ENCODE data around the gene PCDHGC5.

Gene PCDHGC5

GRCh38 chr5:141512911-141513626 lies 24.2 kb downstream of the PCDHGC5 start:
- peak; percentile 63 for DNase-seq (ENCODE audit: low read depth, low spot score)

DNA sequence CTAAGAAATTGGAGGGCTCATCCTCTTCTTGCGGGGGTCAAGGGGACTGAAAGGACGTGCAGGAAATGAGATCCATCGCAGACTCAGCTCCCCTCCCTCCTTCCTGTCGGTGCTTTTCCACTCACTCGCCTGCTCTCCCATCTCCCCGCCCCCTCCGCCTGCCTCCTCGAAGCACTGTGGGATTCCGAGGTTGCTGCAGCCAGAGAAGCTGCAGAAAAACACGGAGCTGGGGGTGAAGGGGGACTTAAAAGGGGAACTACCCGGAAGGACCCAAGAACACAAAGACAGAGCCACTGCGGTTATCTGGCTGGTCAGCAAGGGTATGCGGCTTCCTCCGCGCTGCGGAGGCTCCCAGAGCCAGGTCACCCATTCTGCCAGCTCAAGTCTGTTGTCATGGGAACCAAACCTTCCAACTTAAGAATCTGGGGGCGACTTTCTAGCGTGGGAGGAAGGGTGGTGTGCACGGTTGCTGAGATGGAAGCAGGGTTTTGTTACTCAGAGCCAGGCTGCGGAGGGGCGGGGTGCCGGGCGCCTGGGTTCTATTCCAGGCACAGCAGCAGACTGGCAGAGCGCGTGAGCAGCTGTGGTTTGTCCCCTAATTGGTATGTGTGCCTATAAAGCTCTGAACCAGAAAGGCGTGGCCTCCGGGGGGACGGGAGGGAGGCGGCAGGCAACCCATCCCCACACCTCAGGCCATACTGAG lies 24.9 kb downstream of the PCDHGC5 start:
- peak; percentile 92 for DNase-seq (ENCODE audit: low read depth, low spot score)

DNA sequence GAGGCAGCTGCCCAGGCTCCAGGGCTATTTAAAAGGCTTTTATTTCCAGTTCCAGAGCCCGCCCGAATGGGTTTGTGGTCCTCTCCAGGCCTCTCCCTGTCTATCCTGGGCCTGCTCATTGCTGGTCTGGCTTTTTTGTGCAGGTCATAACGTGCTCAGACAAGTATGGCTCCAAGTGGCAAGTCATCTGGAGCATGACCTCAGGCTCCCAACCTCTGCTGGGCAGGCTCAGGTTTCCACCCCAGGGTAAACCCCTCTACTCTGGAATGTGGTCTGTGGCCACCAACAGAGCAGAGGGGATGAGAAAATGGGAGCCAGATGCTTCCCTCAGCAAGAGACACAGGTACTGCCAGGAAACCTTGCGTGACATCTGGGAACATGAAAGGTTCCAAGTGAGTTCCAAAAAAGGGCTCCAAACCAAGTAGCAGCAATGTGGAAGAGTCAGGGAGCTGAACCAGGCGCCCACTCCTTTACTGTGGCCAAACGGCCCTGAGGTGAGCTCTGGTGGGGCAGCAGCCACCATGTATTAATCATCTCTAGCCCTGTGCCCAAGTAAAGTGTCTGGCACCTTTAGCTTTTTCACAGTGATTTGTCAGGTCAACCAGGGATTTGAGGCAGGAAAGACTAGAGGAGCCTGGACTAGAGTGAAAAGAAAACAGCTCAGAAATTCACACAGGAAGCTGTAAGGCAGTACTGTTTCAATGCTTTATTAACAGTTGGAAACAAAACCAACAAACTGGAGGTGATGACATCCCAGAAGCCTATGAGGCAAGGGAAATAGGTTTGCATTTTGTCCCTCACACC lies 25.7 kb downstream of the PCDHGC5 start:
- DNase-seq (ENCODE audit: low read depth, low spot score): peak; percentile 49

- no peak for DNase-seq (ENCODE audit: low read depth, low spot score)
Measured at GRCh38 chr5:141515141-141515540, 26.3 kb downstream of the PCDHGC5 start.

- no peak for DNase-seq (ENCODE audit: low read depth, low spot score)
Measured at GRCh38 chr5:141515946-141516671, 27.2 kb downstream of the PCDHGC5 start.

GRCh38 chr5:141516672-141517025 lies 27.8 kb downstream of the PCDHGC5 start:
- DNase-seq (ENCODE audit: low read depth, low spot score): no peak

- DNase-seq (ENCODE audit: low read depth, low spot score): no peak
Measured at GRCh38 chr5:141517312-141517711, 28.4 kb downstream of the PCDHGC5 start.

GRCh38 chr5:141517880-141518617 lies 29.2 kb downstream of the PCDHGC5 start:
- DNase-seq (ENCODE audit: low read depth, low spot score): no peak

DNA sequence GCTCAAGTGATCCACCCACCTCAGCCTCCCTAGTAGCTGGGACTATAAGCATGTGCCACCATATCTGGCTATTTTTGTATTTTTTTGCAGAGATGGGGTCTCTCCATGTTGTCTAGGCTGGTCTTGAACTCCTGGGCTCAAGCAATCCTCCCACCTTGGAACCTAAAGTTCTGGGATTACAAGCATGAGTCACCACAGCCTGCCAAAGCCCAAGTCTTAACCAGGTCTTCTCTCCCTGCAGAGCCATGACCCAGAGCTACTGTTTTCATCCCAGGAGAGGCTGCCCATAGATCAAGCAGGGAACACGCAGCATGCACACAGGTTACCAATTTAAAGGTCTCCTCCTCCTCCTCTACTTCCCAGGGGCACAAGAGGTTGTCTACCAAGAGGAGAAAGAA lies 29.7 kb downstream of the PCDHGC5 start:
- DNase-seq (ENCODE audit: low read depth, low spot score): no peak

DNA sequence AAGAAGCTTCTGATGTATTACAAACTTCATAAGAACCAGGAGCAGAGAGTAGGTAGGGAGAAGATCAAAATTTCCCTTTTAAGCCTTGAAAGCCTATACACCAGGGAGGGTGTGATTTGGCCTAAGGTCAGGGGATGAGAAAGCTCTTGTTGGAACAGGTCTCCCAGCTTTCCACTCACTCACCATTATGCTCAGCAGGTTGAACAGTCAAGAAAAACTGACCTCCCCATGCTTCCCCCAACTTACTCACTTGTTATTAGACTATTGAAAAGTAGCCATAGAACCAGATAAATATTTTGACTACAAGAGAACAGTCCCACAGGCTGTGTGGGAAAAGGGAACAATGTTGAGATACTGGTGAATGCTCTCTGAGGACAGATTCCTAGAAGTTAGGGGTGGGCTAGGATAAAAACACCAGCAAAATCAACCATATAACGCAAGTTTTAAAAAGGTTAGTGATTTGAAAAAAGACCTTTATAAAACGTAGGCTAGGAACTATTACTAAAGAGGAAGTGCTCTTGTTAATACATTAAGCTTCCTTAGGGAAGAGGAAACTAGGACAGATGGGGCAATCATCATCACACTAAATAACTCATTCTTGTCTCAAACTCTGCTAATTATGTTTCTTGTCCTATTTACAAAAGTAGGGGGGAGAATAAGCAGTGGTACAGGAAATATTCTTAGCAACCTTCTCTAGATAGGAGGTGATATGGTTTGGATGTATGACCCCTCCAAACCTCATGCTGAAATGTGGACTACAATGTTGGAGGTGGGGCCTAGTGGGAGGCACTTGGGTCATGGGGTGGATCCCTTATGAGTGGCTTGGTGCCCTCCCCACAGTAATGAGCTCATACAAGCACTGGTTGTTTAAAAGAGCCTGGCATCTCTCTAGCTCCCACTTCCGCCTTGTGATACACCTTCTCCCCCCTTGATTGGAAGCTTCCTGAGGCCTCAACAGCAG lies 31.0 kb downstream of the PCDHGC5 start:
- no peak for DNase-seq (ENCODE audit: low read depth, low spot score)

- peak; percentile 96 for DNase-seq (ENCODE audit: low read depth, low spot score)
Measured at GRCh38 chr5:141521244-141521781, 32.4 kb downstream of the PCDHGC5 start.

GRCh38 chr5:141522301-141522700 lies 33.4 kb downstream of the PCDHGC5 start:
- DNase-seq (ENCODE audit: low read depth, low spot score): no peak

GRCh38 chr5:141523991-141524390 lies 35.1 kb downstream of the PCDHGC5 start:
- DNase-seq (ENCODE audit: low read depth, low spot score): no peak

DNA sequence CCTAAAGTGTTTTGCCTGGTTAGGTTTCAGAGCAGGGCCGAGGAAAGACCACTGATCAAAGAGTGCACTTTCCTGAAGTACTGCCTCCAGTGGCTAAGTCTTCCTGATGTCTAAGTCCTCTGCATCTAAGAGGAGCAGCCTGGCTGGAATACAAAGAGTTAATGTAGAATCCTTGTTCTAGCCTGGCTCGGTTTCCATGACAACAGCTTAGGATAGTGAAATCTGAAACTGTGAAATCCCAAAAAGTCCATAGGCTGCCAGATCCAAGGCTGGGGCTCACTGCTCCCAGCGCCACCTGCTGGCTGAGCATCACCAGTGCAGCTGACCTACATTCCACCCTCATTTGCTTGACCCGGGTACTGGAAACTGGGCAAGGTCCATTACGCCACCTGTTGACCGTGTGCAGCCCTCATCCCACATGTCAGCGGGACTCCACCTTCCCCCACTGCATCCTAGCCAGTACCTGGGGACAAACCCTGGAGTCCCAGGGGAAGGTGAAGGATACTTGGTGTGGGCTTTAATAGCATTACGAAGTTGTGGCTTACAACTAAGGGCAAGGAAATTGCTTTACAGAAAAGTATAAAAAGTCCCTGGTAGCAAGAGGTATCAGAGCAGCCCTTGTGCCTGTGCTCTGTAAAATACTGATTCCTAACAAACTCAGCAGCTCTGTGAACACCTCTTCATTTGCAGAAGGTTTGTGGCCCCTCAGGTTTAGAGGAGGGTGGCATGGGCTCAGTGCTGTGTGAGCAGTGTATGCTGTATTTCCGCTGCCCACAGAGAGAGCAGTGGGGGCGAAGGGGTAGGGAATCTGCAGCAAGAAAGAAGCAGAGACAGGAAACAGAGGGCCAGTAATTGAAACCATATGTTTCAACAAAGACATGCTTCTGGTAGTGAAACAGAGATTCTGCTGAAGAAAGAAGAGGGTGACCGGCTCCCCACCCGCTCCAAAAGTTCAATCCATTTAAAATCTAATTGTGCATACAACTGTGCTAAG lies 36.0 kb downstream of the PCDHGC5 start:
- DNase-seq (ENCODE audit: low read depth, low spot score): peak; percentile 98

DNA sequence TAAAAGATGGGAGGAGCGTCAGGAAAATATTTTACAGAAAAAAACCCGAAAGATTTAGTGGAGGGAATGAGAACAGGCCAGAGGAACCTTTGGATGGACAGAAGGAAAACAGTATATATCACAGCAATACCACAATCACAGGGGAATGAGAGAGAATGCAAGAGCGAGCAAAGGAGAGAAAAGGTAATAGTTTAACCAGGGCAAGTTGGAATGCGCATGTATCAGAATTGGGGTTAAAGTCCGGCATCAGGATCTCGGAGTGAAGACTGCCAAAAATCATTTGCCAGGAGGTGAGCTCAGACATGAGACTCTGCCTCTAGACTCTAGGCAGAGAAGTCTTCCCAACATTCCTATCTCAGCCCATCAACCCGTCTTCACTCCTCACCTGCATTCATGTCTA lies 36.8 kb downstream of the PCDHGC5 start:
- DNase-seq (ENCODE audit: low read depth, low spot score): no peak

DNA sequence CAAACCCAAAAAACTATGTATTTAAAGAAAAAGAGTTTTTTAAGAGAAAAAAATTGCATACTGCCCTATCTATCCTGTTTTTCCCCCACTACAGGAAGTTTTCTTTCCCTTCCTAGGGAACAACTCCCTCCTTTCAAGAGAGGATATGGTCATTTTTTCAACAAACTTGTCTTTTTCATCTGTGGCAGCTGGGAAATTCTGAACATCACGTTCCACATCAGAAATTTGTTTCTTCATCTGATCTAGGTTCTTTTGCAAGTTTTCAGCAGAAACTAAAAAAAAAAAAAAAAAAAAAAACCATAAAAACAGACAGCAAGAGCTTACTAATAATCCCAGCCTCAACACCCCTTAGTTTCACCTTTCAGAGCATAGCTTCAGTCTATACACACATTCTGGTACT lies 38.5 kb downstream of the PCDHGC5 start:
- DNase-seq (ENCODE audit: low read depth, low spot score): no peak

GRCh38 chr5:141528291-141528984 lies 39.6 kb downstream of the PCDHGC5 start:
- no peak for DNase-seq (ENCODE audit: low read depth, low spot score)

GRCh38 chr5:141529002-141529401 lies 40.1 kb downstream of the PCDHGC5 start:
- DNase-seq (ENCODE audit: low read depth, low spot score): peak; percentile 68
